GM20000 (cell line): ENCODE measurements around the gene KCNH3.

ENCODE experiments used
- DNase-seq: peaks from one replicate; pipeline ENCODE4 v3.0.0; 2012; ENCODE audit warnings: low spot score
- TF ChIP-seq, protein P1 (sequence below): IDR thresholded peaks from 2 replicates; pipeline ENCODE4 v1.5.1; 2012; ENCODE audit warnings: mild to moderate bottlenecking, control low read depth; ENCODE audit errors: extremely low read depth, missing control alignments

KCNH3 gene

DNA sequence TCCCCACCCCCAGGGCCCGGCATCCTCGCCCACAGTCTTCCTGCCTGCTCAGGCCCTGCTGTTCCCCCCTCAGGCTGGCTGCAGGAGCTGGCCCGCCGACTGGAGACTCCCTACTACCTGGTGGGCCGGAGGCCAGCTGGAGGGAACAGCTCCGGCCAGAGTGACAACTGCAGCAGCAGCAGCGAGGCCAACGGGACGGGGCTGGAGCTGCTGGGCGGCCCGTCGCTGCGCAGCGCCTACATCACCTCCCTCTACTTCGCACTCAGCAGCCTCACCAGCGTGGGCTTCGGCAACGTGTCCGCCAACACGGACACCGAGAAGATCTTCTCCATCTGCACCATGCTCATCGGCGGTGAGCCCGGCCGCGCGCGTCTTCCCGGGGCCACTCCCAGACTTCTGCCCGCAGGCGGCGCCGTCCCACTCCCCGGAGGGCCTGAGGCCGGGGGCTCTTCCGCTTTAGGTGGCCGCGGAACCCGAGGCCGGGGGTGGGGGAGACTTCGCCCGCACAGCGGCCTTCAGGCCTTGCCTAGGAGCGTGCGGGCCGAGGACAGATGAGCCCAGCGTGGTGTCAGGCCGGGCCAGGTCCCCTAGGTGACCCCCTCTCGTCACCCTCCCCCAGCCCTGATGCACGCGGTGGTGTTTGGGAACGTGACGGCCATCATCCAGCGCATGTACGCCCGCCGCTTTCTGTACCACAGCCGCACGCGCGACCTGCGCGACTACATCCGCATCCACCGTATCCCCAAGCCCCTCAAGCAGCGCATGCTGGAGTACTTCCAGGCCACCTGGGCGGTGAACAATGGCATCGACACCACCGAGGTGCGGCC is 10.2 kb downstream of the KCNH3 start:
- peak; percentile 53 for DNase-seq
- TF ChIP-seq, protein P1, sequence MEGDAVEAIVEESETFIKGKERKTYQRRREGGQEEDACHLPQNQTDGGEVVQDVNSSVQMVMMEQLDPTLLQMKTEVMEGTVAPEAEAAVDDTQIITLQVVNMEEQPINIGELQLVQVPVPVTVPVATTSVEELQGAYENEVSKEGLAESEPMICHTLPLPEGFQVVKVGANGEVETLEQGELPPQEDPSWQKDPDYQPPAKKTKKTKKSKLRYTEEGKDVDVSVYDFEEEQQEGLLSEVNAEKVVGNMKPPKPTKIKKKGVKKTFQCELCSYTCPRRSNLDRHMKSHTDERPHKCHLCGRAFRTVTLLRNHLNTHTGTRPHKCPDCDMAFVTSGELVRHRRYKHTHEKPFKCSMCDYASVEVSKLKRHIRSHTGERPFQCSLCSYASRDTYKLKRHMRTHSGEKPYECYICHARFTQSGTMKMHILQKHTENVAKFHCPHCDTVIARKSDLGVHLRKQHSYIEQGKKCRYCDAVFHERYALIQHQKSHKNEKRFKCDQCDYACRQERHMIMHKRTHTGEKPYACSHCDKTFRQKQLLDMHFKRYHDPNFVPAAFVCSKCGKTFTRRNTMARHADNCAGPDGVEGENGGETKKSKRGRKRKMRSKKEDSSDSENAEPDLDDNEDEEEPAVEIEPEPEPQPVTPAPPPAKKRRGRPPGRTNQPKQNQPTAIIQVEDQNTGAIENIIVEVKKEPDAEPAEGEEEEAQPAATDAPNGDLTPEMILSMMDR = no peak

DNA sequence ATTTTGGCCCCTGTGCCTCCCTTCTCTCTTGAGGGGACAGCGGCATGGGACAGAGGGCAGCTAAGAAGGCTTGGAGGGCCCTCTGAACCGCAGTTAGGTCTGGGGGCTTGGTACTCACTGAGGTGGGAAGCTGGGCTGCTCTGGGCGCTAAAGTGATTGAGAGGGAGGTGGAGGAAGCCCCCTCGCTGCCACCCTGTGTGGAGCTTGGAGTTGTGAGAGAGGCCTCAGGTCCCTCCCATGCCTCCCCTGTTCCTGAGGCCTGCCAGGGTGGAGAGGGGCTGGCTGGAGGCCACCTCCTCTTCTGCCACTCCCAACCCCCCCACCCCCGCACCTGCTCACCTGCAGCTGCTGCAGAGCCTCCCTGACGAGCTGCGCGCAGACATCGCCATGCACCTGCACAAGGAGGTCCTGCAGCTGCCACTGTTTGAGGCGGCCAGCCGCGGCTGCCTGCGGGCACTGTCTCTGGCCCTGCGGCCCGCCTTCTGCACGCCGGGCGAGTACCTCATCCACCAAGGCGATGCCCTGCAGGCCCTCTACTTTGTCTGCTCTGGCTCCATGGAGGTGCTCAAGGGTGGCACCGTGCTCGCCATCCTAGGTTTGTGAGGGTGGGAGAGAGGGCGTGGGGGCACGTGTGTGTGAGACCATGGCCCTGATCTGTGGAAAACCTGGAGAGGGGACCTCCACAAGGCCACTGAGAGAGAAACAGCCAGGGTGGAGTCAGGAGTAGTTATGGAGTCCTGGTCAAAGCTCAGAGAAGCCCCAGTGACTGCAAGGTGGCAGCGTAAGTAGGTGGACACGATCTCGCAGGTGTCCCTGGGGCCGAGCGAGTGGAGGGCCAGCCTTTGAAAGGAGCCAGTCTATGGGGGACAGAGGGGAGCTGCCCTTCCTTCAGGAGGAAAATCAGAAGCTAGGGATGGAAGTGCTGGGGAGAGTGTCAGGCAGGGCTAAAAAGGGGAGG is 11.2 kb downstream of the KCNH3 start:
- TF ChIP-seq, protein P1 = no peak
- DNase-seq = no peak

DNA sequence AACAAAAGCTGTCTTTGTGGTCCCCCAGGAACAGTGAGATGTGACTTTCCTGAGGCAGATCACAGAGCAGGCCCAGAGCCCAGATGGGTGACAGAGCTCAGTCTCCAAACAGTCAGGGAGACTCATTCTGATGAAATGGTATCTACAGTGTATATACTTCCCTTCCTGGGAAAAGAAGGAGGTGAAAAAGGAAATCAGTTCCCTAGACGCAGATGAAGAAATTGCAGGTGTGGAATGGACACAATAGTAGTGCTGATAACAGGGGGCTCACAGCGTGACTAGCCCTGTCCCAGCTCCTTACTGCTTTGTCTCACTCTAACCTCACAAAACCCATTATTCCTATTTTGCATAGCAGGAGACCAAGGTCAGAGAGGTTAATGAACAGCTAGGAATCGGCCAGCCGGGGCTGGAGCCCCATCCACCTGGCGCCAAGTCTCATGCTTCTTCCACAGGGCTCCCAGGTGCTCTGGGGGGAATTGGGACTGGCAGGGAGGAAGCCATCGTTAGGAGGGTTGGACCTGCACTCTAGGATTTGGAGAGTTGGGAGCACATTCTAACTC is 11.9 kb downstream of the KCNH3 start:
- TF ChIP-seq, protein P1 = no peak
- DNase-seq = no peak

DNA sequence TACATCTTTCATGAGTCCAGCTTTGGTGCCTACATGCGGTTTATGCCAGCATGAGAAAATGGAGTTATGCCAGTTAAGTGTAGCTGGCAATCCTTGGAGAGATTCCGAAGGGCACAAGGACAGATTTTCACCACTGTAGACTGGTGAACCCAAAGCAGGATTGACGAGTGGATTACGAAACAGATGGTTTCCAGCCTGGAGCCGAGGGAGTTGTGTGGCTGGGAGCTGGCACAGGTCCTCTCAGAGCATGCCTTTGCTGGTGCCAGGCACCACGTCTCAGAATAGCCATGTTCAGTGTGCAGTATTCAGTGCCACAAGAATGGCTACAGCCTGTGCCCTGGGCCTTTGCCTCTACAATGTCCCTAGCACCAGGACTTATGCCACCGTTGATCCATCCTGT is 13.2 kb downstream of the KCNH3 start:
- TF ChIP-seq, protein P1 = no peak
- no peak for DNase-seq

DNA sequence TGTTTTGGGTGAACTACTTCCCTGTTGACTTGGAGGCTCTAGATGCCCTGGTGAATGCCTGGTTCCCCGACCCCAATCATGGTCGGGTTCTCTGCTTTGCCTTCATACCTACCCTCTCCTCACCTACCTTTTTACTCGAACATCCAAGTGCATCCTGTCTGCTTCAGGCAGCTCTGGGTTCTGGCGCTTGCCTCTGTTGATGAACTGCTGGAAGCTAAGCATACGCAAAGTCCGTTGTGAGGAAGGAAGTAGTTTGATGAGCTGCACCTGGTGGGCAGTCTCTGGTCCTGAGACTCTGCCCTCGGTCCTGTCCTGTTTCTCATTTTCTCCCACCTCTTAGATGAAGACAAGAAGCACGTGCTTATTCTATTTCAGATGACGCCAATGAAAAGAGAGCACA is 13.6 kb downstream of the KCNH3 start:
- DNase-seq = no peak
- TF ChIP-seq, protein P1 = no peak

DNA sequence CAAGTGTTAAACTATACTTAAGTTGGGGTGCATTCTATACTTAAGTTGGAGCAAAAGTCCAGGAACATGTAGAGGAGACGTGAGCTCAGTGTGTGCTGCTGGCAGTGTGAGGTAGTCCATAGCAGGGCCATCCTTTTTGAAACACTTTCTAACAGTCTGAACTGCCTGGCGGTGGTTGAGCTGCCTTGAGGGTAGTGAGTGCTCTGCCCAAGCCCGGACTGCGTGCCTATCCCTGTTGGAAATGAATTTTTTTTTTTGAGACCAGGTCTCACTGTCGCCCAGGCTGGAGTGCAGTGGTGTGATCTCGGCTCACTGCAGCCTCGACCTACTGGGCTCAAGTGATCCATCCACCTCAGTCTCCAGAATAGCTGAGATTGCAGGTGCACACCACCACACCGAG is 14.1 kb downstream of the KCNH3 start:
- TF ChIP-seq, protein P1 = no peak

More for the DNA sequence above, 14.1 kb downstream of the KCNH3 start:
- no peak for DNase-seq
